HEK293 (cell line): ENCODE data around the gene FAM193B.

Experiments
- HOXA7 ChIP-seq: sonication (generic); formaldehyde crosslinking; IDR thresholded peaks from 2 replicates; pipeline ENCODE4 v1.8.1; 2022; ENCODE audit warnings: missing genetic modification reagents, borderline replicate concordance
- SP7 ChIP-seq: fragments of 450-650 bp; formaldehyde crosslinking; IDR thresholded peaks from 2 replicates; pipeline ENCODE4 v1.5.1; 2016; ENCODE audit warnings: missing biosample characterization, missing genetic modification characterization
- ZBTB8A ChIP-seq: fragments of 450-650 bp; formaldehyde crosslinking; IDR thresholded peaks from 2 replicates; pipeline ENCODE4 v1.5.1; 2016; ENCODE audit warnings: missing biosample characterization, missing genetic modification characterization
- ZNF544 ChIP-seq: fragments of 450-650 bp; formaldehyde crosslinking; IDR thresholded peaks from 2 replicates; pipeline ENCODE4 v1.5.0; 2017; ENCODE audit warnings: missing biosample characterization, missing genetic modification characterization
- ZNF629 ChIP-seq: fragments of 450-650 bp; formaldehyde crosslinking; IDR thresholded peaks from 2 replicates; pipeline ENCODE4 v1.5.1; 2017; ENCODE audit warnings: missing biosample characterization, missing genetic modification characterization
- ZNF707 ChIP-seq: fragments of 450-650 bp; formaldehyde crosslinking; IDR thresholded peaks from 2 replicates; pipeline ENCODE4 v1.5.1; 2016; ENCODE audit warnings: missing biosample characterization, missing genetic modification characterization
- TF ChIP-seq, protein P1 (sequence below): fragments of 450-650 bp; formaldehyde crosslinking; IDR thresholded peaks from 2 replicates; pipeline ENCODE4 v1.5.1; 2016; ENCODE audit warnings: missing biosample characterization, missing genetic modification characterization
- TF ChIP-seq, protein P2 (sequence below): fragments of 450-650 bp; formaldehyde crosslinking; IDR thresholded peaks from 2 replicates; pipeline ENCODE4 v1.5.1; 2017; ENCODE audit warnings: missing biosample characterization, missing genetic modification characterization
- TF ChIP-seq, protein P3 (sequence below): fragments of 450-650 bp; formaldehyde crosslinking; IDR thresholded peaks from 2 replicates; pipeline ENCODE4 v1.5.1; 2016; ENCODE audit warnings: missing biosample characterization, missing genetic modification characterization

DNA sequence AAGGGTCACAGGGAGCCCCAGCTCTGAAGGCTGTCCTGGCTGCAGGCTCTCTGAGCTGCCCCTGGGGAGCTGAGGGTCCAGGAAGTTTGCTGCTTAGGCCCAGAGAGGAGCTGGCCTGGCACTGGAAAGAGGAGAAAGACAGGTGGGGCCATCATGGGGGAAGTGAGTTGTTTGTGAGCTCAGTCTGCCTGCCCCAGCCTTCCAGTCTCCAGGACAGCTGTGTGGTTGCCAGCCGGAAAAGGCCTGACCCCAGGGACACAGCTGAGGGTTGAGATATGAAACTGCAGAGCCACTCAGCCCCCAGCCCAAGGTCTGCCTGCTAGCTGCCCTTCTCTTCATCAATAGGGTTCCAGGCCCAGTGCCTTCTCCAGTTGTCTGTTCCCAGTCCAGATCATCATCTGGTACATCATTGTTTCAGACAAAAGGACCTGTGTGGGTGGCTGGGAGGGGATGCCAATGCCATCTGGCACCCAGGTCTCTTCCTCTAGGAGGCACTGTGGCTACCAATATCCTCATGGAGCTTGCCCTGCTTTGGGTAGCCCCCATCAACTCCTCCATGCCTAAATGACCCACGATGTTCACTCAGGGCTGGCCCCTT is 33.3 kb downstream of the FAM193B start:
- TF ChIP-seq, protein P1, sequence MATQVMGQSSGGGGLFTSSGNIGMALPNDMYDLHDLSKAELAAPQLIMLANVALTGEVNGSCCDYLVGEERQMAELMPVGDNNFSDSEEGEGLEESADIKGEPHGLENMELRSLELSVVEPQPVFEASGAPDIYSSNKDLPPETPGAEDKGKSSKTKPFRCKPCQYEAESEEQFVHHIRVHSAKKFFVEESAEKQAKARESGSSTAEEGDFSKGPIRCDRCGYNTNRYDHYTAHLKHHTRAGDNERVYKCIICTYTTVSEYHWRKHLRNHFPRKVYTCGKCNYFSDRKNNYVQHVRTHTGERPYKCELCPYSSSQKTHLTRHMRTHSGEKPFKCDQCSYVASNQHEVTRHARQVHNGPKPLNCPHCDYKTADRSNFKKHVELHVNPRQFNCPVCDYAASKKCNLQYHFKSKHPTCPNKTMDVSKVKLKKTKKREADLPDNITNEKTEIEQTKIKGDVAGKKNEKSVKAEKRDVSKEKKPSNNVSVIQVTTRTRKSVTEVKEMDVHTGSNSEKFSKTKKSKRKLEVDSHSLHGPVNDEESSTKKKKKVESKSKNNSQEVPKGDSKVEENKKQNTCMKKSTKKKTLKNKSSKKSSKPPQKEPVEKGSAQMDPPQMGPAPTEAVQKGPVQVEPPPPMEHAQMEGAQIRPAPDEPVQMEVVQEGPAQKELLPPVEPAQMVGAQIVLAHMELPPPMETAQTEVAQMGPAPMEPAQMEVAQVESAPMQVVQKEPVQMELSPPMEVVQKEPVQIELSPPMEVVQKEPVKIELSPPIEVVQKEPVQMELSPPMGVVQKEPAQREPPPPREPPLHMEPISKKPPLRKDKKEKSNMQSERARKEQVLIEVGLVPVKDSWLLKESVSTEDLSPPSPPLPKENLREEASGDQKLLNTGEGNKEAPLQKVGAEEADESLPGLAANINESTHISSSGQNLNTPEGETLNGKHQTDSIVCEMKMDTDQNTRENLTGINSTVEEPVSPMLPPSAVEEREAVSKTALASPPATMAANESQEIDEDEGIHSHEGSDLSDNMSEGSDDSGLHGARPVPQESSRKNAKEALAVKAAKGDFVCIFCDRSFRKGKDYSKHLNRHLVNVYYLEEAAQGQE, result no peak
- TF ChIP-seq HOXA7 (CRISPR knock-in tag), result no peak
- TF ChIP-seq, protein P2, sequence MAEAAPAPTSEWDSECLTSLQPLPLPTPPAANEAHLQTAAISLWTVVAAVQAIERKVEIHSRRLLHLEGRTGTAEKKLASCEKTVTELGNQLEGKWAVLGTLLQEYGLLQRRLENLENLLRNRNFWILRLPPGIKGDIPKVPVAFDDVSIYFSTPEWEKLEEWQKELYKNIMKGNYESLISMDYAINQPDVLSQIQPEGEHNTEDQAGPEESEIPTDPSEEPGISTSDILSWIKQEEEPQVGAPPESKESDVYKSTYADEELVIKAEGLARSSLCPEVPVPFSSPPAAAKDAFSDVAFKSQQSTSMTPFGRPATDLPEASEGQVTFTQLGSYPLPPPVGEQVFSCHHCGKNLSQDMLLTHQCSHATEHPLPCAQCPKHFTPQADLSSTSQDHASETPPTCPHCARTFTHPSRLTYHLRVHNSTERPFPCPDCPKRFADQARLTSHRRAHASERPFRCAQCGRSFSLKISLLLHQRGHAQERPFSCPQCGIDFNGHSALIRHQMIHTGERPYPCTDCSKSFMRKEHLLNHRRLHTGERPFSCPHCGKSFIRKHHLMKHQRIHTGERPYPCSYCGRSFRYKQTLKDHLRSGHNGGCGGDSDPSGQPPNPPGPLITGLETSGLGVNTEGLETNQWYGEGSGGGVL (tag by site-specific recombination), result no peak
- TF ChIP-seq ZNF629, result no peak
- TF ChIP-seq, protein P3, sequence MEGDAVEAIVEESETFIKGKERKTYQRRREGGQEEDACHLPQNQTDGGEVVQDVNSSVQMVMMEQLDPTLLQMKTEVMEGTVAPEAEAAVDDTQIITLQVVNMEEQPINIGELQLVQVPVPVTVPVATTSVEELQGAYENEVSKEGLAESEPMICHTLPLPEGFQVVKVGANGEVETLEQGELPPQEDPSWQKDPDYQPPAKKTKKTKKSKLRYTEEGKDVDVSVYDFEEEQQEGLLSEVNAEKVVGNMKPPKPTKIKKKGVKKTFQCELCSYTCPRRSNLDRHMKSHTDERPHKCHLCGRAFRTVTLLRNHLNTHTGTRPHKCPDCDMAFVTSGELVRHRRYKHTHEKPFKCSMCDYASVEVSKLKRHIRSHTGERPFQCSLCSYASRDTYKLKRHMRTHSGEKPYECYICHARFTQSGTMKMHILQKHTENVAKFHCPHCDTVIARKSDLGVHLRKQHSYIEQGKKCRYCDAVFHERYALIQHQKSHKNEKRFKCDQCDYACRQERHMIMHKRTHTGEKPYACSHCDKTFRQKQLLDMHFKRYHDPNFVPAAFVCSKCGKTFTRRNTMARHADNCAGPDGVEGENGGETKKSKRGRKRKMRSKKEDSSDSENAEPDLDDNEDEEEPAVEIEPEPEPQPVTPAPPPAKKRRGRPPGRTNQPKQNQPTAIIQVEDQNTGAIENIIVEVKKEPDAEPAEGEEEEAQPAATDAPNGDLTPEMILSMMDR (tag by site-specific recombination), result no peak
- no peak for TF ChIP-seq ZNF707 (tag by site-specific recombination)
- TF ChIP-seq SP7 (tag by site-specific recombination), result no peak
- no peak for TF ChIP-seq ZNF544 (tag by site-specific recombination)
- no peak for TF ChIP-seq ZBTB8A (tag by site-specific recombination)
